NCI-H2227 treated with DMSO at 0.1 percent for 48 hours (cell line): ENCODE data around the gene FTO.
"Not testable (repeated sequence)": the region's sequence is repeated elsewhere in the genome, so short reads cannot be mapped to it uniquely, and the experiment has no call there.

Source experiments
- DNase-seq: peaks from one replicate; lab custom pipeline; 2025; lab: John Stamatoyannopoulos, UW

FTO gene

DNA sequence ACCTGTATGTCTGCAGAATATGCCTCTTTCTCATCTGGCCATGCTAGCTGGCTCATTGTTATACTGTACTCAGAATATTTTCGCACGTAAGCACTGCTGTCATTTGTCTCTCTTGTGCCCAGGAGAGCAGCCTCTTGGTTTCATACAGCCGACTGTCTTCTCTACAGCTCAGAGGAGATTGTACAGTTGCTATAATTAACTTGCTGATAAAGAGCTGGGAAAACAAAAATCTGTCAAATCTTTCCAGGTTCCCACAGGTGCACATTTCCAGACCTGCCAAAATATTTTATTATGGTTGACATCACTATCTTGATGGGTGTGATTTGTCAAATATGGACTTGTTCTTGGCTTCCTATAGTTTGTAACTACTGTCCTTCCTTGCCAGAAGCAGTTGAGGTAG, 122.7 kb downstream of the FTO start:
- no peak for DNase-seq

DNA sequence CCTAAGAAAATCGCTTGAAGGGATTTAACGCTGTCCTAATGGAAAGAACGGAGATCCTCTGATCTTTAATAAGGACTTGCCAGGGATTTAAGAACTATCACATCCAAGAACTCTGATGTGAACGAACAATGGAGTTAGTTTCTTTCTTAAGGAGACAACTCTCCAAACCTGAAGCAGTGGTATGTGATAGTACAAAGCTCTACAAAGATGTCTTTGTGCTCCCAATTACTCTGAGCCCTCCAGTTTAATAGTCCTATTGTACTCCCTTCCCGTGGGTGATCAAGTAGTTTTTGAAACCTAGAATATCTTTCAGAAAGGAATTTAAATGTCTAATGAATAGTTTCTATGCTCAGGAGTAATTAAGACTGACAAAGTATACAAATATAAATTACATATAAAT, 123.8 kb downstream of the FTO start:
- DNase-seq = no peak

DNA sequence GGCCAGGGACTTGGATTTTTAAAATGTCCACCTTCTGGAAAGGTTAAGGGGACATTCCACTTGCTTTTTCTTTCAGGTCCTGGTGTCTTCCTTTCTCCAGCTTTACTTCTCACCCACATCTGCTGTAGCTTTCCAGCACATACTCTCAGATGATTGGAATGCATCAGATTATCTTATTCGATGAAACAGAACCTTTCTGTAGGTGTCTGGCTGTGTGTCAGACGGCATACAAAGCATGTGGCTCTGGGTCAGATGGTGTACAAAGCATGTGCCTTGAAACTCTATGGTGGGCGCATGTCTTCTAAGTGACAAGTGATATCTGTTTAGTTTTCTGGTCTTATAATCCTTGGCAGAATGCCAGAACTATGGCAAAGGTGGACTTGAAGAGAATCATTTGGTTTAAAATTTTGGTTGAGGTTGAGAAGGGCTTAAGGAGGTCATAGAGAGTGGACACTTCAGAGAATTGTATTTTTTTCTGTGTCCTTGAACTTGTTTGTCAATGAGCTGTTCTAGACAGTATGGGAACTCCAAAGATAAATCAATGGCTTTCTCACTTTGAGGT, 125.3 kb downstream of the FTO start:
- DNase-seq = no peak

DNA sequence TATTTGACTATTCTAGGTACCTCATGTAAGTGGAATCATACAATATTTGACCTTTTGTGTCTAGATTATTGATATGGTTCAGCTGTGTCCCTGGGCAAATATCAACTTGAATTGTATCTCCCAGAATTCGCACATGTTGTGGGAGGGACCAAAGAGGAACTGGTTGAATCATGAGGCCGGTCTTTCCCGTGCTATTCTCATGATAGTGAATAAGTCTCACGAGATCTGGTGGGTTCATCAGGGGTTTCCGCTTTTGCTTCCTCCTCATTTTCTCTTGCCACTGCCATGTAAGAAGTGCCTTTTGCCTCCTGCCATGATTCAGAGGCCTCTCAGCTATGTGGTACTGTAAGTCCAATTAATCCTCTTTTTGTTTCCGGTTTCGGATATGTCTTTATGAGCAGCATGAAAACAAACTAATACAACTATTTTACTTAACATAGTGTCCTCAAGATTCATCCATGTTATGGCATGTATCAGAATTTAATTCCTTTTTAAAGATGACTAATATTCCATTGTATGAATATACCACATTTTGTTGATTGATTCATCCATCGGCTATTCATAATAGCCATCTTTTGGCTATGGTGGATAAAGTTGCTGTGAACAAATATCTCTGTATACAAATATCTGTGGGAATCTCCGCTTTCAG, 129.1 kb downstream of the FTO start:
- DNase-seq = no peak

DNA sequence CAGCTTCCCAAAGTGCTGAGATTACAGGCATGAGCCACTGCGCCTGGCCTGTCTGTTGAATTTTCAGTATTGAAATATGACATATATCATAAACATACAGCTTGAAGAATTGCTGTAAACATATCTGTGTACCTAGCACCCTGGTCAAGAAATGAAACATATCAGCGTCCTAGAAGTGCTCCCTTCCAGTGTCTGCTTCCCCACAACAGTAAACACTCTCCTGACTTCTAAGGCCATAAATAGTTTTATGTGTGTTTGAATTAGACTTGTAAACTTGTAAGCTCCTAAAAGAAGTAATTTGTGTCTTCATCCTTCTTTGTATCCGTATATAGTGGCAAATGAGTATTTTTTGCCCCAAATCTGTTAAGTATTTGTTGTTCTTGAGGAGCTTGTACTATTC, 132.2 kb downstream of the FTO start:
- no peak for DNase-seq

DNA sequence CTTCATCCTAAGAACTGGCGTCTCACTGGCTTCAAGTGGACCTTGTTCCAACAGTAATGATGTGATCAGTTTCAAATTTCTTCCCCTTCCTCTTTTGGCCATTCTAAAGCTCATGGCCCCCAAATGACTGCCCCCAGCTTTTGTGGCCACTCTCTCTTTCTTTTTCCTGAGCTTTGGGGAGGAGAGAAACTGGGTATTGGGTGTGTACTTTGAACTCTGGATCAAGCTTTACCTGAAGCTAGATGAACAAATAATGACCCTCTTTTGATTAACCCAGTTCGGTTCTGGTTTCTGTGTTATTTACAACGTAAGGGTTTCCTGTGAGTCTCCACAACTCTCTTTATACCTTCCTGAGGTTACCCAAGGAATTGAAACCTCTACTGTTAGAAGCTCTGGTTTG, 132.7 kb downstream of the FTO start:
- no peak for DNase-seq

DNA sequence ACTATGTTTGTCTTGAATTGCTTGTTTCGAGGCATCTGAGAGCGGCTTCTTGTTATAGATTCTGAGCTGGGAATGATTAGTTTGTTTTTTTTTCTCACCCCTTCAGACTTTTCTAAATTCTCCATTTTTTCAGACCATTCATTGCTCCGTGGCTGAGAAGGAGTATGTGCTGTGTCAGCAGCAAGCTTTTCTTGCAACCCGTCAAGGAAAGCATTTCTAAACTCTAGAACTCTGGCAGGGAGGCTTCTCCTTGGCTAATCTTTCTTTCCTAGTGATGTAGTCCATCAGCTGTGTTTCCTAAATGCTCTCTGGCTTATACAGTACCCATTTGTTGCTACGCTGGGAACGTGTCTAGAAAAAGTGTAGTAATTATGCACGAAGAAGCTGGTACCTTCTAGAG, 133.5 kb downstream of the FTO start:
- no peak for DNase-seq

DNA sequence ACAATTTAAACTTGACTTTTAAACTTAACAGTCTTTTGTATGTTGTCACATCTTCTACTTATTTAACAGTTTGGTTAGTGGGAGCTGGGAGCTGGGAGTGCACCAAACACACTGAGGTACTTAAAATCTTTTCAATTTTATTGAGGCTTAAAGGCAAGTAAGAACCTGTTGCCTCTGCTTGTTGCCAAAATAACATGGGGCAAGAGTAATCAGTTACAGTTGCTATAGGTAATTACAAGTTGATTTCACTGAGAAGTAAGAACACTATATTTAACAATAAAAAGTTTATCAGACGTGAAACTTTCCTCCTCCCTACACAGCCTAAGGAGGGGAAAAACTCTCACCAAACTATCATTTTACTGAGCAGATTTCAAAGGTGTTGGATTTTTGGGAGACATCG, 135.2 kb downstream of the FTO start:
- DNase-seq = no peak

DNA sequence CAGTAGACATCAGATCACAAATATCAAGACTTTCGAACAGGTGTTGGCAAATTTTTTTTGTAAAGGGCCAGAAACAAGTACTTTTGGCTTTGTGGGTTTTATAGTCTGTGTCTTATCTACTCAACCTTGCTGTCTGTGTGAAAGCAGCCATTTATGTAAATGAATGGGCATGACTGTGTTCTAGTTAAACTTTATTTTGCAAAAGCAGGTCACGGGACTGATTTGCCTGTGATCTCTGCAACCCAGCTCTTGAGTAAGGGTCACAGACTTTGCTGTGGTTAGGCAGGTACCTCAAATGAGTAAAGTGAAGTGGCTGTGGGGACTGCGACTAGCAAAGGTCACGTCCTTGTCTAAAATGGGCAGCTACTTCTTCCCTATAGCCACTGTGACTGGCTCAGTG, 136.5 kb downstream of the FTO start:
- no peak for DNase-seq

DNA sequence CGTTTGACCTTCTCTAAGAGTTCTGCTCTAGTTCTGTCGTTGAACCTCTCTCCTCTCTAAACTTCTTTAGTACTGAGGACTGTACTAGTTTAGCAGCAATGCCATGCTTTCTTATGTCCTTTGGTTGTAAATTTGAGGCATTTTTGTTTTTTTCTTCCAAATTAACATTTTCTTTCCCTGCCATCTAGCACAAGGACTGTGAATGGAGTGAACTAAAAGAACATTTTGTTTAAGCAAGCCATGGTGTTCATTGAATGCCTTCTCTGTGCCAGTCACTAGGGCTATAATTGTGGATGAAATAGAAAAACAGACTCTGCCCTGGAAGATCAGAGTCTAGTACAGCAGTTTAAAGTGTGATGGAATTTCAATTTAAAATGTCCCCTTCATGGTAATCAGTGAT, 137.9 kb downstream of the FTO start:
- DNase-seq = no peak

DNA sequence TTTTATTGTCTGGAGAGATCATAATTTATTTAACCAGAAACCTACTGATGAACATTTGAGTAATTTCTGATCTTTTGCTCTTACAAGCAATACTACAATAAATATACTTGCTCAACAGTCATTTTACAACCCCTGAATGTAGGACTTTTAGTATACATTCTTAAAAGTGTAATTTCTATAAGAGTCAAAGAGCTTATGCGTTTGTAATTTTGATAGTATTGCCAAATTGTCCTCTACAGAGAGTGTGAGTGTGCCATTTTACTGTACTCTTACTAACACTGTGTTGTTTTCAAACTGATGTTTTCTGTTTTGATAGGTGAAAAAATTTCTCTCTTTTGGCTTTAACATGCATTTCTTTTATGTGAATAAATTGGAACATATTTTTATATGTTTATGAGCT, 139.1 kb downstream of the FTO start:
- no peak for DNase-seq

DNA sequence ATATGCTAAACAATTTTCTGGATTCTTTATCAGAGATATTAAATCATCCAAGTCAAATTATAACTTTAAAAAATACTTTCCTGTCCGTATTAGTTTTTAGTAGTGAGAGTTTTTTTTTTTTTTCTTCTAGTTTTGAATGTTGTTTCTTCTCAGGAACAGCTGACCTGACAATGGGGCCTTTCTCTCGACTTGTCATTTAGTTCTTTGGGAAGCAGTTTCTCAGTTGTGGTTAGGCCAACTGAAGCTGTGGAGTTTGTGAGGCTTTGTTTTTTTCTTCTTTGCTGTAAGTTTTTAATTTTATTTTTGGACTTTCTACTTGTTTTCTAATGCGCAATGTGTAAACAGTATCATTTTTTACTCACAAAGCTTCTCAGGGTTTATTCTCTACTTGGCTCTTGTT, 140.8 kb downstream of the FTO start:
- DNase-seq = no peak

DNA sequence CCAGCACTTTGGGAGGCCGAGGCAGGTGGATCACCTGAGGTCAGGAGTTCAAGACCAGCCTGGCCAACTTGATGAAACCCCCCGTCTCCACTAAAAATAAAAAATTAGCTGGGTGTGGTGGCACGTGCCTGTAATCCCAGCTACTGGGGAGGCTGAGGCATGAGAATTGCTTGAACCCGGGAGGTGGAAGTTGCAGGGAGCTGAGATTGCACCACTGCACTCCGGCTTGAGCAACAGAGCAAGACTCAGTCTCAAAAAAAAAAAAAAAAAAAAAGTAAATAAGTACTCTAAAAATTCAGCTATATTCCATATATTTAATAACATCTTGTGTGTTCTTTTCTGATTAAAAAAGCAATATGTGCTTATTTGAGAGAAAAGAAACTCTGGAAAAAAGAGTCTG, 142.6 kb downstream of the FTO start:
- DNase-seq = not testable (repeated sequence)

DNA sequence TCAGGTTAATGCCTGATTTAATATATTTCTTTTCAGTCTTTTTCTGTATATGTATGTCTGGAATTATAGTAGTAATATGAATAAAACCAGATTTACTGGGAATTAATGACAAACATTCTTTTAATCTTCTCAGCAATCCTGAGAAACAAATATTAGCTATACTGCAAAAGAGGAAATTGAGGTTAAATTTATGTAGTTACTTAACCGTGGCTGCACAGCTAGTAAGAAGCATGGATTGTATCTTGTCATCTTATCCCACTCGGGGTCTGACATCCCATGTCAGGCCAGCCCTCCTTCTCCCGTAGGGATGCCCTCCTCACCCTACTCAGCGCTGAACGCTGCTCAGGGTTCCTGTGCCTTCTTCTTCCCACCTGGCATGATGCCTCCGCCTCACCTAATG, 143.0 kb downstream of the FTO start:
- DNase-seq = no peak

DNA sequence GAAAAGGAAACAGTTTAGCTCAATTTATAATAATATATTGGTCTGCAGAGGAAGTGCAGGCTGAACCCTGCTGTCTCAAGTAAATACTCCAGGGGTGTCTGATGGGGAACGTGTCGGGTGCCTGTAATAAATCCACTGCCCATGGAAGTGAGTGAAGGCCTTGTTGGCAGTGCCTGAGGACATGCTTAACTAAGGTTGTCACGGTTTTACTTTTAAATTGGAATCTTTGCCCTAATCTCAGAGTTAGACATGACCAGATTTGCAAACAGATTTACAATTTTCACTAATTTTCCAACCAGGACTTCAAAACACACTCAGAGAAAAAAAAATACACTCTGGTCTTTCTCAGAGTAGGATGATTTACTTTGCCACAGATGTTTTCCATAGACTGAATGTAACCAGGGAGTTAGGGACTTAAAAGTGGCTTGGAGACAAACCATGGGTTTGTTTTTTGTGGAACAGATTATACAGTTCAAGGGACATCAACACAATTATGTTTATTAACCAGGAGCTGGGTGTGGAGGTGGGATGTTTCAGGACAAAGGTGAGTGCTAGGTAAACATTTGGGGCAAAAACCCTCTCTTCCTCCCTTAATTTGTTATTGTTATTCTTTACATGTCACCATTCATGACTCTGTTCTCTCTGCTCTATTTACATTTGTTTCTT, 144.5 kb downstream of the FTO start:
- no peak for DNase-seq

DNA sequence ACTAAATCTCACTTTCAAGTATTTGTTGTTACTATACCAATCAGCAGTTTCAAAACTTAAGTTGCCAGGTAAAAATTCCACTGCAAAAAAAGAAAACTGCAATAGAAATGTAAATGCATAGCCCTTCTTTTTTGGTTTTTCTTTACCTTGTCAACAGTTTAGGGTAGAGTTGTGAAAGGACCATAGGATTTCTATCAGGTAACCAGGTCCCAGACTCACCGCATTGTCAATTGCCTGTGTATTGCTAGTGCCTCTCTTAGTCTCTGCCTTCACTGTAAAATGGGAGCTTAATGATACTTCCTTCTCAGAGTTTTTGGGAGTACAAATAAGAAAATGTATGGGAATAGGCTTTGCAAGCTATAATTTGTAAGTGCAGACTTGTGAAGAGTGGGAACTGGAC, 145.0 kb downstream of the FTO start:
- no peak for DNase-seq

DNA sequence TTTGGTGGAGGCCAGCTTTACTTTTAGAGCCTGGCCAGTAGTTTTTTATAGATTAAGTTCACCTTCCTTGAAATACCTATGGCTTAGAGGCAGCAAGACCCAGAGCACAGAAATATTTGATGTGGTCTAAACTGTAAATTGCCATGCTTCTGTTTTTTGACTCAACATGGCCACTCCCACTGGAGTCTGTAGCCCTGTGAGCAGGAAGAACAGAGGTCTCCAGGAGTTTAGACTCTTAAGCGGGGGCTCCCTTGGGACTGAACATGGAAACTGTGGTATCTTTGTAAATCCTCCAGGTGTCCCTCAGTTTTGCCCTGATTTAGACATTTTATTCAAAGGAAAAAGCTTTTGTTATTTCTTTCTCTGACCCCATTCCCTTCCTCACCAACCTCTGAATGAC, 145.6 kb downstream of the FTO start:
- no peak for DNase-seq

DNA sequence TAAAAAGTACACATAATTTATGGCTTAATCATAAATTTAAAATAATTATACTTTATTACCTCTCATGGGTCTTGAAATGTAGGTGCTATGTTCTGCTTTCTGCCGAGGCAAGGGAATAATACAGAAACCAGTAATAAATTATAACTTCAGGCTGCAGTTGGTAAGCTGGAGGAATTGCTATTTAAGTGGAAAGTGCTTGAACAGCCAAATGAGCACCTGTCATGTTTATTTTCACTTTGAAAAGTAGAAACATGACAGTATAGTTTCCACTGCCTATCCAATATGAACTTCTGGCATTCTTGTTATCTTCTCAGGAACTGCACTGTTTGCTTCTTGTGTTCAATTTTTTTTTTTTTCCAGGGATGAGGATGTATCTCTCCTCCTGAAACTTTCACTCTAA, 146.0 kb downstream of the FTO start:
- DNase-seq = peak; percentile 19

DNA sequence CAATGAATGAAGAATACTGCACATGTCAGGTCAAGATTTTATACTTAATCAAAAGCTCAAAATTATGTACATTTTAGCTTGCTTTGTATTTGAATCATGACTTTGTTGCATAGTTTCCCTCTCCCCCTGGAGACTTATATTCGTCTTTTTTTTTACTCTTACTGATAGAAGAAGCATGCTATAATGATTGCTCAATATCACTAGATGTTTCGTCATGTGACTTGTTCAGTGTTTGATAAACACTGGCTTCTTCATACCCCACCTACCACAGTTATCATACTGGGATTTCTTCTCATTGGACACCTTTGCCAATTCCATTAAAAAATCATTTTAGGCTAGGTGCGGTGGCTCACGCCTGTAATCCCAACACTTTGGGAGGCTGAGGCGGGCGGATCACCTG, 148.7 kb downstream of the FTO start:
- DNase-seq = no peak

DNA sequence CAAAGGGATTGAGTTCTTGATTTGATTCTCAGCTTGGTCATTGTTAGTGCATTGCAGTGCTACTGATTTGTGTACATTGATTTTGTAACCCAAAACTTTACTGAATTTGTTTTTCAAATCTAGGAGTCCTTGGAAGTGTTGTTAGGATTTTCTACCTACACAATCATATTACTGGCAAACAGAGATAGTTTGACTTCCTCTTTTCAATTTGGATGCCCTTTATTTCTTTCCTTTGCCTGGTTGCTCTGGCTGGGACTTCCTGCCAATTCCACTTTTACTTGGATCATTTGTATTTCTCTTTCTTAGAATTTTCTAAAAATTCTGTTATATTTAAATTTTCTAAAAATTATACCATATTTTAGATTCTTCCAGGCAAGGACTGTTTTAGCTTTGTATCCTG, 151.1 kb downstream of the FTO start:
- DNase-seq = no peak

DNA sequence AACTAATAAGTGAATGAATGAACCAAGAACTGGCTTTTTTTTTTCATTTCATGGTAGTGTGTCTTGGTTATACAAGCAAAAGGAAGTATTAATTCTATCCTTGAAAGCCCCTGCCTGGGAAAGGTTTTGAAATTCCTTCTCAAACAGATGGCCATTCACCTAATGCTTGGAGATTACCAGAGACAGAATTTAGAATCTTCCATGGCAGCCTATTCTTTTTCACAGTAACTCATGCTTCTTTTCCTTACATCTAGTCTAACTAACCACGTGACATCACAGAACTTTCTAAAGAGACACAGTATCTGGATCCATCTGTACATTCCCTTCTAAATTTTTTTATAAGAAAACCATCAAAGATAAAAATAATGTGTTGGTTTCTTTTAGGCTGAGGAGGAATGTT, 151.6 kb downstream of the FTO start:
- no peak for DNase-seq

DNA sequence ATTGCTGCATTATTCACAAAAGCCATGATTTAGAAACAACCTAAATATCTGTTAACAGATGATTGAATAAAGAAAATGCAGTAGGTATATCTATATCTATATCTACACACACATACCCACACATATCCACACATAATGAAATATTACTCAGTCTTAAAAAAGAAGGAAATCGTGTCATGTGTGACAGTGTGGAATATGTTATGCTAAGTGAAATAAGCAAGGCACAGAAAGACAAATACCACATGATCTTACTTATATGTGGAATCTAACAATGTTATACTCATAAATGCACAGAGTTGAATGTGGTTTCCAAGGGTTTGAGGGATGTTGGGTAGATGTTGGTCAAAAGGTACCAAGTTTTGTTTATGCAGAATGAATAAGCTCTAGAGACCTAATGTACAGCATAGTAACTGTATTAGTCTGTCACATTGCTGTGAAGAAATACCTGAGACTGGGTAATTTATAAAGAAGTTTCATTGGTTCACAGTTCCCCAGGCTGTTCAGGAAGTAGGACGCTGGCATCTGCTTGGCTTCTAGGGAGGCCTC, 156.1 kb downstream of the FTO start:
- no peak for DNase-seq

DNA sequence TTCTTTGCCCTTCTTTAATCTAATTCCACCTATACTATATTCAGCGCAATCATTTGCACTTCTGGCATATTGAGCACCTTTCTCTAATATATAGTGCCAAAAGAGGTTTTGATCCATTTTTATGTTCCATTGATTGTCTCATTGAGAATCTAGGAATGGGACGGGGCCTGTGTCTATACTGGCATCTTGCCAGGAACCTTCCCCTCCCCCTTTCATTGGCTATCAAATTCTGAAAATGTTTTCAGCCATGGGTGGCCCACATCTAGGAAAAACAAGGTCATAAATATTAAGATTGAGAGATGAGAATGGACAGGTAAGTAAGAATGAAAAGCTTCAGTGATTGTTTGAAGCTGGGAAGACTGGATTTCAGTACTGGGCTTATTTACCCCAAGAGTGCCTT, 159.9 kb downstream of the FTO start:
- DNase-seq = no peak
